ENCODE results near the gene DUOXA2. TPM values are rescaled to one million over a fixed set of nuclear protein-coding genes. Genes with fewer than 3 reads are reported as not detected.
A peak's percentile ranks its signal among the peaks of the same experiment; 100 is the strongest.

Gene DUOXA2
- total and polyA plus RNA-seq, 12 donors = not detected

- no peaks in the 10 kb centered on the region for H3K9me3 ChIP-seq
- peak overlapping the region in 1 of 10 donors; percentile 20 for H3K27ac ChIP-seq
- intact Hi-C loops (cut with DNase I) = loop anchor here in 8 of 10 donors (2.0 to 10.0 kb wide), 9 partner anchors 116 to 296 kb away; a partner anchor contains a TSS
- WGBS, 2 donors = 6% methylated on average over 7 of the region's 7 CpGs
- peaks cover 0 to 29% (median 19%) of the 10 kb centered on the region in 9 donors for H3K4me1 ChIP-seq
- no peaks in the 10 kb centered on the region for H3K27me3 ChIP-seq
- TF ChIP-seq CTCF (IDR thresholded peaks at IDR 0.05) = peak; percentile 62 to 95 (median 85)
- peak; percentile 72 to 79 for DNase-seq
- ATAC-seq = peak; percentile 46 to 74 (median 67)
- H3K36me3 ChIP-seq = no peaks in the 10 kb centered on the region
- no peak overlapping the region for H3K4me3 ChIP-seq
Observed at GRCh38 chr15:45162771-45163507, 48.8 kb downstream of the DUOXA2 start.

GRCh38 chr15:45163508-45163856 lies 49.4 kb downstream of the DUOXA2 start:
- intact Hi-C loops (cut with DNase I) = loop anchor here in 8 of 10 donors (2.0 to 10.0 kb wide), 9 partner anchors 115 to 295 kb away; a partner anchor contains a TSS
- WGBS, 2 donors = 81 to 83% methylated on average over 9 of the region's 9 CpGs
- Histone ChIP-seq H3K27ac (peak overlapping the region in 1 of 10 donors; percentile 20), H3K36me3 (no peaks in the 10 kb centered on the region), H3K4me1 (peaks cover 0 to 35% (median 19%) of the 10 kb centered on the region in 9 donors), H3K4me3 (no peak overlapping the region), H3K9me3 (no peaks in the 10 kb centered on the region), H3K27me3 (no peaks in the 10 kb centered on the region)
- no peak for TF ChIP-seq CTCF (IDR thresholded peaks at IDR 0.05)
- DNase-seq (no peak), ATAC-seq (no peak)

GRCh38 chr15:45164914-45165313 lies 50.8 kb downstream of the DUOXA2 start:
- WGBS, 2 donors = 95 to 97% methylated on average over 1 of the region's 1 CpG
- DNase-seq = no peak
- ATAC-seq = no peak
- H3K4me1 ChIP-seq = peaks cover 0 to 42% (median 19%) of the 10 kb centered on the region in 9 donors
- no peak overlapping the region for H3K27ac ChIP-seq
- intact Hi-C loops (cut with DNase I) = loop anchor here in 7 of 10 donors (2.0 to 10.0 kb wide), 8 partner anchors 37 to 472 kb away; partner anchors contain the start of gene SQOR (in 1 of the 7)
- no peak for TF ChIP-seq CTCF (IDR thresholded peaks at IDR 0.05)
- no peak overlapping the region for H3K4me3 ChIP-seq
- H3K9me3 ChIP-seq = no peaks in the 10 kb centered on the region
- no peaks in the 10 kb centered on the region for H3K36me3 ChIP-seq
- H3K27me3 ChIP-seq = no peaks in the 10 kb centered on the region

- whole genome bisulfite sequencing, 2 donors = 83 to 91% methylated on average over 4 to 5 of the region's 5 CpGs
- no peaks in the 10 kb centered on the region for H3K27me3 ChIP-seq
- ATAC-seq (no peak), DNase-seq (no peak)
- no peak overlapping the region for H3K4me3 ChIP-seq
- intact Hi-C loops (cut with DNase I) = loop anchor here in 7 of 10 donors (2.0 to 10.0 kb wide), 7 partner anchors 37 to 472 kb away; partner anchors contain the start of gene SQOR (in 1 of the 7)
- H3K36me3 ChIP-seq = no peaks in the 10 kb centered on the region
- H3K9me3 ChIP-seq = no peaks in the 10 kb centered on the region
- no peak for TF ChIP-seq CTCF (IDR thresholded peaks at IDR 0.05)
- H3K4me1 ChIP-seq = peaks cover 0 to 42% (median 19%) of the 10 kb centered on the region in 9 donors
- H3K27ac ChIP-seq = peak overlapping the region in 5 of 10 donors; percentile 49 to 100 (median 99)
Observed at GRCh38 chr15:45165536-45165935, 51.4 kb downstream of the DUOXA2 start.

Measured in heart right ventricle (tissue), 16 donors.